GM12874 (cell line): ENCODE measurements around the gene PIK3CA.

Experiments
- CTCF ChIP-seq: IDR thresholded peaks from 2 replicates; pipeline ENCODE4 v1.5.1; 2011; ENCODE audit warnings: low read depth, mild to moderate bottlenecking, control low read depth, low read length, moderate library complexity; ENCODE audit not compliant: insufficient read depth

PIK3CA gene

GRCh38 chr3:179147873-179148615, at the start of gene PIK3CA:
PIK3CA (plus strand) TSS chr3:179148357; CDS start chr3:179198826, 50,469 bp downstream.
- TF ChIP-seq CTCF, result no peak

GRCh38 chr3:179098388-179099077, 49.6 kb upstream of the PIK3CA start:
- TF ChIP-seq CTCF, result no peak

- TF ChIP-seq CTCF, result no peak
These were observed 47.5 kb upstream of the PIK3CA start for GRCh38 chr3:179100652-179101051.

GRCh38 chr3:179105881-179106280, 42.3 kb upstream of the PIK3CA start:
- no peak for TF ChIP-seq CTCF

- TF ChIP-seq CTCF, result no peak
These were observed 40.5 kb upstream of the PIK3CA start for GRCh38 chr3:179107617-179108016.

- no peak for TF ChIP-seq CTCF
These were observed 40.1 kb upstream of the PIK3CA start for GRCh38 chr3:179108086-179108485.

GRCh38 chr3:179113903-179114302, 34.3 kb upstream of the PIK3CA start:
- TF ChIP-seq CTCF, result no peak
